ENCODE measurements around the gene DPYD.

Gene DPYD

GRCh38 chr1:97834899-97835298 is 85.9 kb downstream of the DPYD start:
- DNase-seq, result no peak

DNA sequence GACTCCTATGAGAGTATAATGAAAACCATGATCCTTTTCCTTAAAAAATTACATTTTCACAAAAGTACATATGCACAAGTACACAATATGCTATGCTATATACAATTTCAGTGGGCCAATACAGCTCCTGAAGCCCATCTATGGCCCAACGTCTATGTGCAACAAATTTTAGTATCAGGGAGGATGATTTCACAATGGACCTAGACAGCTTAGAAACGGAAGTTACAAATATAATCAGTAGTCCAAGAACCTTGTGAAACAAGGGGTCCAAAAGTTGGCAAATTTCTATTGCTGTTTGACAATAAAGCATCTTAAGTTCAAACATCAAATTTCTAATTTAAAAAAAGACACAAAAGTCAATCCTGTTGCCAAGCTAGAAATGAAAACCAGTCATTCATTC is 87.0 kb downstream of the DPYD start:
- no peak for DNase-seq

- DNase-seq, result no peak
Observed at GRCh38 chr1:97832481-97832880, 88.4 kb downstream of the DPYD start.

GRCh38 chr1:97827887-97828286 is 92.9 kb downstream of the DPYD start:
- DNase-seq, result no peak

DNA sequence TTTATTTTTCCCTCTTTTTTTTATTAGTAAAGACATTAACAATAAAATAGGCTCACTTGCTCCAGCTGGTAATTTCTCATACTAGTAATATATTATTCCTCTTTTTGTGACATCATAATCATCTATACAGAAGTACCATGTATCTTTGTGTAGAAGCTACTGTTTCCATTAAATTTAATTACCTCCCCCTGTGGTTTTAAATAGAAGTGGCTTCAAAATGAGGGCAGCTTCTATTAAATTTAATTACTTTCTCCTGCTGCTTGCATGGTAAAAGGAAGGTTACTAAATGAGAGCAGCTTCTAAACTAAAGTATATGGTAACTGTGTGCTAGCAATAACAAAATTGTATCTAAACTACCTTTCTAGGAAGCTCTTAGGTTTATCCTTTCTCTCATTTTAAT is 94.0 kb downstream of the DPYD start:
- DNase-seq, result no peak

DNA sequence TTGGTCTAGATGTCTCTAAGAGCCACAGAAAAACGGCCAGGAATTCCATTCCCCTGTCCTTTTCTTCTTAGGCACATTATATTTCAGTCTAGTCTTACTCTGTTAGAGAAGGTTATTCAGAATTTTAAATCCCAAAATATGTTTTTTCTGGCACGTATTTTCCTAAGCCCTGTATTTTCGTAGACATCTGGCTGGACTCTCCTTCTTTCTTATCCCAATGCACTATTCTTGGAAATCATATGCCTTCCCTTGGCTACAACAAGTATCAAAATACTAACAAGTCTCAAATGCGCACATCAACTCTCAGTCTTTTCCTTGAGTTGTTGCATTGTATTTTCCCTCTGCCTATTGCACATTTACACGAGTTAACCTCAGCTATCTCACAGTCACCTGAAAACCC is 96.2 kb downstream of the DPYD start:
- DNase-seq, result no peak

GRCh38 chr1:97824200-97824599 is 96.6 kb downstream of the DPYD start:
- DNase-seq, result no peak

DNA sequence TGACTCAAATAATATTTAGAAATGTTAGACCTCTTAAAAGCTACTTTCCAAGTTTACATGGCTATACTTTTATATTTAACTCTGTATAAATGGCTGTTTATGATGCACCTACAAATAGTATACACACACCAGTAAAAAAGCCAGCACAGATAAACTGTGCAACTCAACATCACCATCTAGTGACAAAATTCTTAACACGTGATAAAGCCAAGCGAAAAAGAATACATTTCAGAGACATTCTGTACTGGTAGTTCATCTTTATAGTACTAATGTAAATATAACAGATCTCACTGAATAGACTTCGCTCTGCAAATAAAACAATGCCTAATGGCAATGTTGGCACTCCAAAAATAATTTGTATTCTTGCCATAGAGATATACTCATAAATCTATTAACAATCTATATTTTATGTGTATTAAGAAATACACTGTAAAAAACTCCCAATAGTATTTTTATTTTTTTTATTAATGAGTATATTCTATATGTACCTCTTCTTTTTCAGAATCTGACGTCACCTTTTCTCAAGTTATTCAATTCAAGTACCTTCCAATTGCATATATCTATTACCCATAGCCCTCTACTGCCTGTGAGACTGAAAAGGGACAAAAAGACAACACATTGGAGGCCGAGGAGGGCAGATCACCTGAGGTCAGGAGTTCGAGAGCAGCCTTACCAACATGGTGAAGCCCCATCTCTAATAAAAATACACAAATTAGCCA is 100.2 kb downstream of the DPYD start:
- DNase-seq, result no peak

- no peak for DNase-seq
Observed at GRCh38 chr1:97816927-97817326, 103.9 kb downstream of the DPYD start.

GRCh38 chr1:97814804-97815203 is 106.0 kb downstream of the DPYD start:
- no peak for DNase-seq

DNA sequence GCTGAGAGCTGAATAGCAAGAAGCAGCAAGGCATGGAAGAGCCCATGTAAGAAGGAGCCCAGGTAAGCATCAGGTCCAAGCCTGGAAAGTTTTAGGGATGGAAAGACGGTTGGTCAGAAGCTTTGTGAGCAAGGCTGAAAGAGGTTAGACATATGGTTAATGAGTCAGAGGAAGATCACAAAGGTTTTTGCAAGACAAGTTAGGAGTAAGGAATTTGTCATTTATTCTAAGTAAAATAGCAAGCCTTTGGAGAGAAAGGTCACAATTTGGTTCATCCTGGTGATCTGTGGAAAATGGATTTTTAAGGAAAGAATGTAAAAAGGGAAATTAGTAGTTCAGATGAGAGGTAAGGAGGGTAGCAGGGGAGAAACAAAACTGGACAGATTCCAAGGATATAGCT is 106.7 kb downstream of the DPYD start:
- no peak for DNase-seq

DNA sequence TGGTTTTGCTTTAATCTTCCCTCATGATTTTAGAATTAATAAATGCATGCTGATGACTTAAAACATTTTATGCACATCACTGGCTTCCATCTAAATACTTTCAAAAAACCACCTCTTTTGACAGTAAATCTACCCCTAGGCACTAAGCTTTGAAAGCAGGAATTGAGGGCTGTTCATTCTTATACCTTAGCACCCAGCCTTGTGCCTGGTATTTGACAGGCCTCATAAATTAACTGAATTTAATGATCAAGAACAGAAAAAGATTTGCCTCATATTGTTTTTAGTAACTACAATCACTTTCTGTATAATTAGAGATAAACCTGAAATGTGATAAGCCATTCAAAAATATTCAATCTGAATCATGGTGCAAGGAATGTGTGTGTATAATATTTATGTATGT is 108.8 kb downstream of the DPYD start:
- DNase-seq, result no peak

DNA sequence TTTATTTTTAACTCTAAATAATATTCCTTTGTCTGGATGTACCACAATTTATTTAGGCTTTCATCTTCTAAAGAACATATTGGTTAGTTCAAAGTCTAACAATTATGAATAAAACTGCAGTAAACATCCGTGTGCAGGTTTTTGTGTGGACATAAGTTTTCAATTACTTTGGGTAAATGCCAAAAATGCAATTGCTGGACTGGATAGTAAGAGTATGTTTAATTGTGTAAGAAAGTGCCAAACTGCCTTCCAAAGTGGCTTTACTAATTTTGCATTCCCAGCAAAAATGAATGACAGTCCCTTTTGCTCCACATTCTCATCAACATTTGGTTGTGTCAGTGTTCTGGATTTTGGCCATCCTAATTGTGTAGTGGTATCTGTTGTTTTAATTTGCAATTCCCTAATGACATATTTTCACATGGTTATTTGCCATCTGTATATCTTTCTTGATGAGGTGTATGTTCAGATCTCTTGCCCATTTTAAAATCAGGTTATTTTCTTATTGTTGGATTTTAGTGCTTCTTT is 113.8 kb downstream of the DPYD start:
- DNase-seq, result no peak

GRCh38 chr1:97806326-97806725 is 114.5 kb downstream of the DPYD start:
- DNase-seq, result no peak

DNA sequence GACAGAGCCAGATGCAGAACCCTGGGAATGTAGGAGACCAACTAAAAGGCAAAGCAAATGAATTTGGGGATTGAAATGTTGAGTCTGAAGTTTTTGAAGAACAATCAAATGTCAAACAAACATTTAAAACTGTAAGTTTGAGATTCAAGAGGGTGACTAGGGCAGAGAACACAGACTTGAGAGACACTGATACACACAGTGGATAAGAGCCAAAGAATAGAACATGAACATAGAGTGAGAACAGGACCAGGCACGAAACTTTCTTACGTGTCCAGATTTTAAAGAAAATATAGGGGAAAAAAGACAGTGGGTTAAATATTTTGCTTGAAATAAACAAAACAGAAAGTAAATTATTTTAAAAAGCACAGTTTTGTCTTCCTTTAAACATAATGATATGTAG is 115.7 kb downstream of the DPYD start:
- DNase-seq, result no peak

- DNase-seq, result no peak
Observed at GRCh38 chr1:97803026-97803425, 117.8 kb downstream of the DPYD start.

DNA sequence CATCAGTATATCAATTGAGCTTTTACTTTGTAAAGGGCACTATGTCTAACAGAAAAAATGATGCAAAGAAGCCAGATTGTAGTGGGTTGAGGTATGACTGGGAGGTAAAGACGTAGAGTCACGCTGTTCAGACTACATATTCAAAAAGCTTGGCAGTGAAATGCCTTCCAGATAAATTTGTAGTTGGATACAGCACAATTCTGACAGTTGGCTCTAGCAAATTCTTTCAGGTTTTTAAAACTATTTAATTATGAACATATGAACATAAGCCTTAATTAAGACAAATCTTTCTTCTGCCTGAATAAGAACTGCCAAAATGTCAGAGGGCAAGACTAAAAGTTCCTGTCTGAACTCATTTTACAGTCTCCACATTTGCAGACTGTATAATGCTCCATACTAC is 118.8 kb downstream of the DPYD start:
- no peak for DNase-seq

DNA sequence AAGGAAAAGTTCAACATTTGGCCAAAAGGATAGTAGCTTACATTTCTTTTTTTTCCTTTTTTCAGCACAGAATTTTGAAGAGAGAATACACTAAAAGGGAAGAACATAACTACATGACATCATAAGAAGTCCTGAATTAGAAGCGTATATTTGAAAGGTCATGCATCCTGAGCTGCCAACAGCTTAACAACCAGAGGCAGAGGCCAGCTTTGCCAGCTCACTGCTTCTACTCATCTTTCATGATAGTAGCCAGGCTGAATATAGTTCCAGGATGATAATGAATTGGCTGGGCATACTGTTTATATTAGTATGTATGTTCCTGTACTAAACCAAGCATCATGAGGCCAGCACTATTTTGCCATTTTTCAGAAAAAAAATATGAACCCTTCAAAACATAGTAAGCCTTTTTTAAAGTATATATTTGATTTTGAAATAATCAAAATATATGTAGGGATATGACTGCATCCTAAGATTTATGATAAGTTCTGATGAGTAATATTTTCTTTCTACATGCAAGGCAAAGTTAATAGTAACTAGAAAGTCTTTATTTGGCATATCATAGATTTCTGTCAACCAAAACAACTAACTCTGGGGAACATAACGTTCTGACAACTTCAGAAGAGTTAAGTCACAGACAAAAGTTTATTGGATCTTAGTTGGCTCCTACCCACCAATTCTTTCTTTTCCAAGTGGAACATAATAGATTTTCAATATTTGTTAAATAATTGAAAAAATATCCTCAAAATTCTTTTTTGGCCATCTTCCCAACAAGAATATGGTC is 123.2 kb downstream of the DPYD start:
- DNase-seq, result no peak

DNA sequence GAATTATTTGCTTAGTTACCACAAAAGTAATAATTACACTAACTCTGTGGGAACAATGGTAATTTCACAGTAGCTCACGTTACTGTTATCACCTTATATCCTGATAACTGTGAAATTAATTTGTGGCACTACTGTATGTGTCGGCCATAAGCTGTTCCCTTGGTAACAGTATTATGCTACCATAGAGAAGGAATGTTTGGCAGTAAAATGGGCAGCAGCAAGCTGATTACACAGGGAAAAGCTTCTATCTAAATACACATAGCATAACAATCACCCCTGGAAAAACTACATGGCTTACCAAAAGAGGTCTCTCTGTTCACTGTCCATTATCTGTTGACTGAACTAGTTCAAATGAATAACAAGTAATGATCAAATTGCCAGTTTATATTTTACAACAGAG is 124.1 kb downstream of the DPYD start:
- no peak for DNase-seq

DNA sequence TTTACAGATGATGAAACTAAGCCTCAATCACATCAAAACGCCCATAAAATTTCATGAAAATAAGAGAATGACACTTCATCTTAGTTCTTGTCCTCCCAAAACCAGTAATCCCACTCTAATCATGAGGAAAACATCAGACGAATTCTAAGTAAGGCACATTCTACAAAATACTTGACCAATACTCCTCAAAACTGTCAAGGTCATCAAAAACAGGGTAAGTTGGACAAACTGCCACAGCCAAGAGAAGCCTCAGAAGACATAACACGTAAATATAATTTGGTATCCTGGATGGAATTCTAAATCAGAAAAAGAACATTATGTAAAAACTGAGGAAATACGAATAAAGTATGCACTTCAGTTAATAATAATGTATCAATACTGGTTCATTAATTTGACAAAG is 128.2 kb downstream of the DPYD start:
- no peak for DNase-seq

DNA sequence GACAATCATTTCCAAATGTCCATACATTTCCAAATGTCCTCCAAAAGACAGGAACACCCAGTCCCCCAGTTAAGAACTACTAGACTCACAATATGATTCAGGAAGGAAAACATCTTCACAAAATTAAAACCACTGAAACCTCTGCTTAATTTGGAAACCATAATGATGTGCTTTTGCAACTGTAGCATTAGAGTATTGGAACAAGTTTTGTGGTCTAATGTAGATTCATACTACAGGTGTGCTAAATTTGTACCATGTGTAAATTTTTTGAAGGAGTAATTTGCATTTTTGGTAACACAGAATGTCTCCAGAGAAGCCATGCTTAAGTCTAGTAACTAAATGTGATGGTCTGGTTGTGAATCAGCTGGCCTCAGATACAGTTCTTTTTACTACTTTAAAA is 129.6 kb downstream of the DPYD start:
- DNase-seq, result no peak

- no peak for DNase-seq
Observed at GRCh38 chr1:97787231-97787630, 133.6 kb downstream of the DPYD start.

- no peak for DNase-seq
Observed at GRCh38 chr1:97784661-97785060, 136.2 kb downstream of the DPYD start.

DNA sequence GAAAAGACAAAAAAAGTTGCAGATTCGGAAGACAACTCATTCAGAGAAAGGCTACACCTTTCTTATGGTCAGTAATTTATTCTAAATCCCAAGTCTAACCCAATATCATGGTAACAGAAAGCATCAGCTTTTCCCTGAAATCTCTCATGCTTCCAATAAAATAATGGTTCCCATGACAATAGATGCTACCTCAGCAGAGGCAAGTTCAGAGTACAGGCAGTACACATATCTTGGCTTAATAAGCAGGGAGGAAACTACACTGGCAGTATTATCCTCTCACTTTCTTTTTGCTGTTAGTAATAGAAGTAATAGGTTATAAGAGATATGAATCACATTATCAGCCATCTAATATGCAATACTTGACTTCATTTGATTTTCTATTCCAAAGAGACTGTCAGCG is 137.1 kb downstream of the DPYD start:
- no peak for DNase-seq
